Mucosa of rectum (tissue), 2 donors: ENCODE results near the gene GALC.

Experiments
- H3K27ac ChIP-seq, 2 donors: one replicate each; pipeline ENCODE4 v1.7.0; 2013; ENCODE audit warnings: inconsistent platforms in 2 of 2, low read depth in 2 of 2, low read length in 2 of 2
- H3K27me3 ChIP-seq, 2 donors: one replicate each; pipeline ENCODE4 v1.7.0; 2013; ENCODE audit warnings: low read length in 2 of 2; ENCODE audit not compliant: control insufficient read depth in 2 of 2, insufficient read depth in 2 of 2
- H3K36me3 ChIP-seq, 2 donors: one replicate each; pipeline ENCODE4 v1.7.0; 2013; ENCODE audit warnings: low read length in 2 of 2; ENCODE audit not compliant: control insufficient read depth in 2 of 2, insufficient read depth in 2 of 2
- H3K4me1 ChIP-seq, 2 donors: one replicate each; pipeline ENCODE4 v1.7.0; 2013; ENCODE audit warnings: low read length in 2 of 2, mild to moderate bottlenecking in 1 of 2; ENCODE audit not compliant: control insufficient read depth in 2 of 2, insufficient read depth in 2 of 2
- H3K4me3 ChIP-seq, 2 donors: one replicate each; pipeline ENCODE4 v1.7.0; 2013; ENCODE audit warnings: low read length in 2 of 2
- H3K9ac ChIP-seq, 2 donors: one replicate each; pipeline ENCODE4 v1.7.0; 2013; ENCODE audit warnings: low read length in 2 of 2, low read depth in 1 of 2, mild to moderate bottlenecking in 1 of 2
- H3K9me3 ChIP-seq, 2 donors: one replicate each; pipeline ENCODE4 v1.7.0; 2013; ENCODE audit warnings: low read length in 2 of 2; ENCODE audit not compliant: control insufficient read depth in 2 of 2
- donor health status: healthy.
- donor health status: Normal muscosa, but diverticular disease.

GALC gene

GRCh38 chr14:87935081-87935828, 57.7 kb downstream of the GALC start:
- H3K4me1 ChIP-seq = no peaks in the 10 kb centered on the region
- no peaks in the 10 kb centered on the region for H3K9me3 ChIP-seq
- H3K36me3 ChIP-seq = peaks cover 7 to 15% of the 10 kb centered on the region in 2 donors
- H3K4me3 ChIP-seq = no peak overlapping the region
- no peak overlapping the region for H3K27ac ChIP-seq
- no peaks in the 10 kb centered on the region for H3K27me3 ChIP-seq
- H3K9ac ChIP-seq = no peak overlapping the region

GRCh38 chr14:87934185-87934584, 58.8 kb downstream of the GALC start:
- Histone ChIP-seq H3K4me3 (no peak overlapping the region), H3K9ac (no peak overlapping the region), H3K36me3 (peaks cover 3 to 8% of the 10 kb centered on the region in 2 donors), H3K27ac (no peak overlapping the region), H3K9me3 (no peaks in the 10 kb centered on the region), H3K27me3 (no peaks in the 10 kb centered on the region), H3K4me1 (no peaks in the 10 kb centered on the region)

- H3K9me3 ChIP-seq = no peaks in the 10 kb centered on the region
- no peaks in the 10 kb centered on the region for H3K36me3 ChIP-seq
- no peak overlapping the region for H3K27ac ChIP-seq
- H3K9ac ChIP-seq = no peak overlapping the region
- no peaks in the 10 kb centered on the region for H3K4me1 ChIP-seq
- H3K27me3 ChIP-seq = no peaks in the 10 kb centered on the region
- no peak overlapping the region for H3K4me3 ChIP-seq
Measured at GRCh38 chr14:87916886-87917275, 76.1 kb downstream of the GALC start.

GRCh38 chr14:87916103-87916885, 76.7 kb downstream of the GALC start:
- Histone ChIP-seq H3K9me3 (no peaks in the 10 kb centered on the region), H3K36me3 (no peaks in the 10 kb centered on the region), H3K9ac (no peak overlapping the region), H3K4me3 (no peak overlapping the region), H3K27me3 (no peaks in the 10 kb centered on the region), H3K27ac (no peak overlapping the region), H3K4me1 (no peaks in the 10 kb centered on the region)

GRCh38 chr14:87908550-87908949, 84.4 kb downstream of the GALC start:
- Histone ChIP-seq H3K36me3 (no peaks in the 10 kb centered on the region), H3K9ac (no peak overlapping the region), H3K9me3 (peaks cover 0 to 2% of the 10 kb centered on the region in 2 donors), H3K4me1 (no peaks in the 10 kb centered on the region), H3K27me3 (no peaks in the 10 kb centered on the region), H3K27ac (no peak overlapping the region), H3K4me3 (no peak overlapping the region)

- no peaks in the 10 kb centered on the region for H3K36me3 ChIP-seq
- H3K9ac ChIP-seq = no peak overlapping the region
- H3K4me3 ChIP-seq = no peak overlapping the region
- no peaks in the 10 kb centered on the region for H3K9me3 ChIP-seq
- no peaks in the 10 kb centered on the region for H3K4me1 ChIP-seq
- H3K27me3 ChIP-seq = peaks cover 3 to 5% of the 10 kb centered on the region in 2 donors
- H3K27ac ChIP-seq = no peak overlapping the region
Measured at GRCh38 chr14:87901652-87902051, 91.3 kb downstream of the GALC start.

- Histone ChIP-seq H3K4me3 (no peak overlapping the region), H3K4me1 (no peaks in the 10 kb centered on the region), H3K27ac (no peak overlapping the region), H3K9me3 (no peaks in the 10 kb centered on the region), H3K36me3 (no peaks in the 10 kb centered on the region), H3K9ac (no peak overlapping the region), H3K27me3 (peaks cover 3 to 5% of the 10 kb centered on the region in 2 donors)
Measured at GRCh38 chr14:87901236-87901635, 91.7 kb downstream of the GALC start.

GRCh38 chr14:87899228-87899627, 93.8 kb downstream of the GALC start:
- Histone ChIP-seq H3K4me3 (no peak overlapping the region), H3K4me1 (no peaks in the 10 kb centered on the region), H3K36me3 (no peaks in the 10 kb centered on the region), H3K9ac (no peak overlapping the region), H3K27ac (no peak overlapping the region), H3K27me3 (peaks cover 3 to 5% of the 10 kb centered on the region in 2 donors), H3K9me3 (no peaks in the 10 kb centered on the region)

GRCh38 chr14:87898301-87898700, 94.7 kb downstream of the GALC start:
- Histone ChIP-seq H3K9ac (no peak overlapping the region), H3K4me3 (no peak overlapping the region), H3K36me3 (no peaks in the 10 kb centered on the region), H3K9me3 (no peaks in the 10 kb centered on the region), H3K27me3 (peaks cover 3 to 5% of the 10 kb centered on the region in 2 donors), H3K4me1 (no peaks in the 10 kb centered on the region), H3K27ac (no peak overlapping the region)
